Measurements from ENCODE around the gene SYP. TPM values are rescaled to one million over a fixed set of nuclear protein-coding genes. Genes with fewer than 3 reads are reported as not detected.

Gene SYP
- total RNA-seq, 1 donor from 2014 or later = 1.8 TPM

GRCh38 chrX:49184294-49185281 is 15.4 kb downstream of the SYP start:
- peak; percentile 75 for DNase-seq (ENCODE audit: low spot score)
- Mint-ChIP-seq H3K27ac (ENCODE audit: unreplicated experiment) (no peak overlapping the region), H3K27me3 (ENCODE audit: unreplicated experiment) (peaks cover 4% of the 10 kb centered on the region), H3K36me3 (ENCODE audit: low read depth, unreplicated experiment) (peaks cover 12% of the 10 kb centered on the region), H3K9me3 (ENCODE audit: unreplicated experiment) (no peaks in the 10 kb centered on the region), H3K4me1 (ENCODE audit: unreplicated experiment) (no peaks in the 10 kb centered on the region), H3K4me3 (ENCODE audit: unreplicated experiment) (peak overlapping the region; percentile 85)
- TF ChIP-seq CTCF (IDR thresholded peaks at IDR 0.05; ENCODE audit: unreplicated experiment) = no peak

GRCh38 chrX:49183701-49184281 is 16.2 kb downstream of the SYP start:
- peaks cover 19% of the 10 kb centered on the region for H3K36me3 Mint-ChIP-seq (ENCODE audit: low read depth, unreplicated experiment)
- peaks cover 4% of the 10 kb centered on the region for H3K27me3 Mint-ChIP-seq (ENCODE audit: unreplicated experiment)
- no peak for DNase-seq (ENCODE audit: low spot score)
- peak overlapping the region; percentile 31 for H3K4me3 Mint-ChIP-seq (ENCODE audit: unreplicated experiment)
- no peak overlapping the region for H3K27ac Mint-ChIP-seq (ENCODE audit: unreplicated experiment)
- H3K9me3 Mint-ChIP-seq (ENCODE audit: unreplicated experiment) = no peaks in the 10 kb centered on the region
- TF ChIP-seq CTCF (IDR thresholded peaks at IDR 0.05; ENCODE audit: unreplicated experiment) = no peak
- no peaks in the 10 kb centered on the region for H3K4me1 Mint-ChIP-seq (ENCODE audit: unreplicated experiment)

GRCh38 chrX:49179358-49179757 is 20.6 kb downstream of the SYP start:
- Mint-ChIP-seq H3K4me3 (ENCODE audit: unreplicated experiment) (no peak overlapping the region), H3K36me3 (ENCODE audit: low read depth, unreplicated experiment) (peaks cover 34% of the 10 kb centered on the region), H3K4me1 (ENCODE audit: unreplicated experiment) (no peaks in the 10 kb centered on the region), H3K27me3 (ENCODE audit: unreplicated experiment) (peaks cover 2% of the 10 kb centered on the region), H3K27ac (ENCODE audit: unreplicated experiment) (no peak overlapping the region), H3K9me3 (ENCODE audit: unreplicated experiment) (no peaks in the 10 kb centered on the region)
- TF ChIP-seq CTCF (IDR thresholded peaks at IDR 0.05; ENCODE audit: unreplicated experiment) = no peak
- no peak for DNase-seq (ENCODE audit: low spot score)

- peaks cover 2% of the 10 kb centered on the region for H3K27me3 Mint-ChIP-seq (ENCODE audit: unreplicated experiment)
- H3K4me1 Mint-ChIP-seq (ENCODE audit: unreplicated experiment) = no peaks in the 10 kb centered on the region
- H3K4me3 Mint-ChIP-seq (ENCODE audit: unreplicated experiment) = no peak overlapping the region
- no peak for TF ChIP-seq CTCF (IDR thresholded peaks at IDR 0.05; ENCODE audit: unreplicated experiment)
- no peaks in the 10 kb centered on the region for H3K9me3 Mint-ChIP-seq (ENCODE audit: unreplicated experiment)
- H3K27ac Mint-ChIP-seq (ENCODE audit: unreplicated experiment) = no peak overlapping the region
- DNase-seq (ENCODE audit: low spot score) = no peak
- peaks cover 34% of the 10 kb centered on the region for H3K36me3 Mint-ChIP-seq (ENCODE audit: low read depth, unreplicated experiment)
Measured at GRCh38 chrX:49178537-49178936, 21.5 kb downstream of the SYP start.

All from endothelial cell (in vitro differentiated cells).